CD4-positive, alpha-beta T cell treated with Interleukin-6 at 100 ng/mL for 8 hours (primary cell): Measurements from ENCODE around the gene TNFRSF13B.
"Not testable (repeated sequence)": the region's sequence is repeated elsewhere in the genome, so short reads cannot be mapped to it uniquely, and the experiment has no call there.

Experiments
- DNase-seq: peaks from one replicate; pipeline ENCODE4 v3.0.0-alpha.2; 2020; ENCODE audit warnings: mixed read lengths, low spot score

Gene TNFRSF13B

GRCh38 chr17:17004997-17005614 lies 33.2 kb upstream of the TNFRSF13B start:
- DNase-seq: not testable (repeated sequence)

- DNase-seq: no peak
Observed at GRCh38 chr17:17004251-17004996, 32.5 kb upstream of the TNFRSF13B start.

- DNase-seq: not testable (repeated sequence)
Observed at GRCh38 chr17:17002731-17003715, 31.1 kb upstream of the TNFRSF13B start.

GRCh38 chr17:17001874-17002520 lies 30.1 kb upstream of the TNFRSF13B start:
- DNase-seq: peak; percentile 73

- DNase-seq: no peak
Observed at GRCh38 chr17:17001076-17001777, 29.3 kb upstream of the TNFRSF13B start.

GRCh38 chr17:16999931-17000625 lies 28.2 kb upstream of the TNFRSF13B start:
- no peak for DNase-seq

- no peak for DNase-seq
Observed at GRCh38 chr17:16997514-16998429, 25.9 kb upstream of the TNFRSF13B start.

- DNase-seq: not testable (repeated sequence)
Observed at GRCh38 chr17:16996726-16997125, 24.8 kb upstream of the TNFRSF13B start.

- DNase-seq: no peak
Observed at GRCh38 chr17:16995930-16996329, 24.0 kb upstream of the TNFRSF13B start.

- no peak for DNase-seq
Observed at GRCh38 chr17:16994631-16995030, 22.7 kb upstream of the TNFRSF13B start.

- peak; percentile 79 for DNase-seq
Observed at GRCh38 chr17:16991349-16992009, 19.6 kb upstream of the TNFRSF13B start.

GRCh38 chr17:16989953-16990860 lies 18.3 kb upstream of the TNFRSF13B start:
- no peak for DNase-seq

GRCh38 chr17:16989230-16989952 lies 17.5 kb upstream of the TNFRSF13B start:
- peak; percentile 48 for DNase-seq

GRCh38 chr17:16988749-16989229 lies 16.9 kb upstream of the TNFRSF13B start:
- no peak for DNase-seq

- DNase-seq: peak; percentile 67
Observed at GRCh38 chr17:16987830-16988601, 16.1 kb upstream of the TNFRSF13B start.
